NCI-H2107 (cell line): Measurements from ENCODE around the gene FKBP6.
"Not testable (repeated sequence)": the region's sequence is repeated elsewhere in the genome, so short reads cannot be mapped to it uniquely, and the experiment has no call there.

Experiments used
- DNase-seq: peaks from one replicate; lab custom pipeline; 2025; lab: John Stamatoyannopoulos, UW

The FKBP6 gene

DNA sequence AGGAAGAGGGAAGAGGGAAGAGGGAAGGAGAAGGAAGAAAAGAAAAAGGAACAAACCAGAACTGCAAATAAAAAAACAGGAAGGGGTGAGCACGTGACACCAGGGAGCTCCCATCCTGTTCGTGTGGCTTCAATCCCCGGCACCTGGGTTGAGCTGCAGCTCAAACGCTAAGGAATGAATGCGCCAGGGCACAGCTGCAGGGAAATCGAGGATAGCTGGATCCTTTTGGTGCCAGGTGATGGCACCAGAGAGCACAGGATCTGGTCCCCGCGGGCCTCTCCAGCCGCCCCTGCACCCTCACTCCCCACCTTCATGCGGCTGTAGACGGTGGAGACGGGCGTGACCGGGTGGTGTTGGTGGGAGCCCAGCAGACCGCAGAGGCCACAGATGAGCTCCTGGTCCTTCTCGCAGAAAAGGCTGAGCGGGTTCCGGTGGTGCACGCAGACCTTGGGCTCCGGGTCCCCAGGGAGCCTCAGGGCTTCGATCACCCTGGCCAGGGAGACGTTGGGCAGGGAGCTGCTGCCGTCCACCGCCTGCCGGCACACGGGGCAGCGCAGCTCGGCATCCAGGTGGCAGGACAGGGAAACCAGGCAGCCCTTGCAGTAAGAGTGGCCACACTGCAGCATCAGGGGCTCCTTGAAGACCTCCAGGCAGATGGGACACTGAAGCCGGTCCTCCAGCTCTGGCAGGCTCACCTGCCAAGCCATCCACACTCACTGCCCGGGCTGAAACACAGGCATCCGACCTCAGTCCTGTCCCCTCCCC, 3.7 kb upstream of the FKBP6 start:
- DNase-seq, result peak; percentile 82

DNA sequence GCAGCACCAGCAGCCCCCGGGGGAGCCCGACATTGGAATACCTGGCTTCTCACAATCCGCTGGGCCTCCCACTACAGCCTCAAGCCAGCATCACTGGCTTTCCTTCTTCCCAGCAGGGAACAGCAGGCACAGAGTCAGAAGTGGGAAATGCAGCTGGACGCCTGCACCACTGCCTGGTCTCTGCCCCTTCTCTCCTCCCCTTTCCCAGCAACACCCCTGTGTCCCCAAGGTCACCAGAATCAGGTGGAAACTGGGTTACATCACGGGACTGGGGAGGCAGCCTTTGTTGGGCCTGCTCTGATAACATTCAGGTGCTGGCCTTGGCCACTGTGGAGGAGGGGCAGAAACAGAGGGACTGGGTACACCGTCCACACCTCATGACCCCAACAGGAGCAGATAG, 2.5 kb upstream of the FKBP6 start:
- DNase-seq, result not testable (repeated sequence)

DNA sequence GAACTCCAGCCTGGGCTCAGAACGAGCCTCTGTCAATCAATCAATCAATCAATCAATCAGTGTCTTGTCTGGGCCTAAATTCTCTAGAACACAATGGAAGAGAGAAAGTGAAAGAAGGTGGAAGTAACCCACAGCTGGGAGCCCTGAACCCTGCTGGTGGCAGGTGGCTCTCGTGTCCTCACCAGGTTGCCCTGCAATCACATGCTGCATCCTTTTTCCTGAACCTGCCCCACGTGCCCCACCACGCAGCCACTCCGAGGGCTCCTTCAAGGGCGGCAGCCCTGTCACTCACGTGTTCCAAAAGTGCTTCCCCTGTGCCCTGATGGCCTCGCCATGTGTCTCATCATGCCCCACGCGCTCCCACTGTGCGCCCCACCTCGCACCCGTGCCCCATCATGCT, 512 bp upstream of the FKBP6 start:
- DNase-seq, result not testable (repeated sequence)

DNA sequence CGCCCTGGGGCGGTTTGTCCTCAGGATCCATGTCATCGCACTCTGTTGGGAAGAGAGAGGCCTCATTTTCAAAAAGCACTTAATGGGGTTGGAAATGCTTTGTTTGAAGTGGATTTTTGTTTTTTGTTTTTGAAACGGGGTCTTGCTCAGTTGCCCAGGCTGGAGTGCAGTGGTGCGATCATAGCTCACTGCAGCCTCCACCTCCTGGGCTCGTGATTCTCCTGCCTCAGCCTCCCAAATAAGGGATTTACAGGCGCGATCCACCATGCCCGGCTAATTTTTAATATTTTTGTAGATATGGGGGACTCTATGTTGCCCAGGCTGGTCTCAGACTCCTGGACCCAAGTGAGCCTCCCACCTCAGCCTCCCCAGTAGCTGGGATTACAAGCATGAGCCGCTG, 735 bp downstream of the FKBP6 start:
- no peak for DNase-seq

- DNase-seq, result no peak
Measured at GRCh38 chr7:73329861-73330581, 2.1 kb downstream of the FKBP6 start.

DNA sequence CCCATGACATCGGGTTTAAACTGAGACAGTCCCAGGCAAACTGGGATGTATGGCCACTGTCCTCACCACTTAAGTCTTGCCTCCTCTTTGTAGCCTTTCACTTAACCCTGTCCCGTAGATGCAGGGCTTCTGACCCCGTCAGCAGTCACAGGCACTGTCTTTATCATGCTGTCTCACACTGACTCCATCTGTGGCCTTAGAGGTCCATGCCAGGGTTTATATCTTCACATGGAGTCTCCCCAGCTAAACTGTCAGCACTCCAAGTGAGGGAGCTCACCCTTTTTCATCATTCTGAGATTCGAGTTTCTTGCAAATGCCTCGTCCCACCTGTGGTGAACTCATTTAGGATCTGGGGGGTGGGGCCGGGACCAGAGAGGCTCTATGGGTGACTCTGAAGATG, 2.8 kb downstream of the FKBP6 start:
- DNase-seq, result no peak

- DNase-seq, result no peak
Measured at GRCh38 chr7:73332447-73332846, 4.5 kb downstream of the FKBP6 start.

DNA sequence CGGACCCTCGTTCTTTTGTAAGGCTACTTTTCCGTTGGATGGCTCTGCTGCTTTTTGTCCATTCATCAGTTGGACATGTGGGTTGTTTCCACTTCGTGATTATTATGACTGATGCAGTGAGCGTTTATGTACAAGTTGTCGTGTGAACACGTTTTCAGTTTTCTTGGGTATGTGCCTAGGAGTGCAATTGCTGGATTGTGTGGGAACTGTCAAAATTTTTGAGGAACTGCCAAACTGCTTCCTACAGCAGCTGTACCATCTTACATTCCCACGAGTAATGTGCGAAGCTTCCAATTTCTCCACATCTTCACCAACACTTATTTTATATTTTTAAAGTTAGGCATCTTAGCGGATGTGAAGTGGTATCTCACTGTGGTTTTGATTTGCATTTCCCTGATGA, 10.4 kb downstream of the FKBP6 start:
- DNase-seq, result no peak

DNA sequence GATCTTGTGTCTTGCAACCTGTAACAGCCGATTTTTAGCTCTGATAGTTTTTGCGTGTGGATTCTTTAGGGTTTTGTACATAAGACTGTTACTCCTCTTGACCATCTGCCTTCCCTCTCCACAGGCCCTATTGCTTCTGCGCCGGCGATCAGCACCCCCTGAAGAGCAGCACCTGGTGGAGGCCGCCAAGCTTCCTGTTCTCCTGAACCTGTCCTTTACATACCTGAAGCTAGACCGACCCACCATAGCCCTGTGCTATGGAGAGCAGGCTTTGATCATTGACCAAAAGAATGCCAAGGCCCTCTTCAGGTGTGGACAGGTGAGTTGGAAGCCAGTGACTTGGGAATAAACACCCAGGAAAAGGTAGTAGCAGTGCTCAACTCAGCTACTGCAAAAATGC, 12.6 kb downstream of the FKBP6 start:
- DNase-seq, result no peak

- DNase-seq, result no peak
Measured at GRCh38 chr7:73341877-73342276, 13.9 kb downstream of the FKBP6 start.

DNA sequence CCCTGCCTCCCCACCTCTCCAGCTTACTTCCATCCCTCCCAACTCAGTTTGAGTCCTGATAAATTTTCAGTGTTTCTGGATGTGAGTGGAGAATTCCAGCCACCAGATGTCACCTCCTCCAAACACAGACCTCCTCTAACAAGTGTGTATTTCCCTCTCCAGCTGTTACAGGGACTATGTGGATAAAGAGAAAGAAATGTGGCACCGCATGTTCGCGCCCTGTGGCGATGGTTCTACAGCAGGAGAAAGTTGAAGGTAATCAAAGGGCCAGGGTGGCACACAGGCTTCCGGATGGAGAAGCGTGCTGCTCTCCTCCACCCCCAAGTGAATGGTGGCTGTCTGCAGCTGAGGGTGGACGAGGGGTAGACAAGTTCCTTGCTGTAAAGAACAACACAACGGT, 14.7 kb downstream of the FKBP6 start:
- peak; percentile 48 for DNase-seq

GRCh38 chr7:73343671-73344380, 15.9 kb downstream of the FKBP6 start:
- DNase-seq, result no peak

DNA sequence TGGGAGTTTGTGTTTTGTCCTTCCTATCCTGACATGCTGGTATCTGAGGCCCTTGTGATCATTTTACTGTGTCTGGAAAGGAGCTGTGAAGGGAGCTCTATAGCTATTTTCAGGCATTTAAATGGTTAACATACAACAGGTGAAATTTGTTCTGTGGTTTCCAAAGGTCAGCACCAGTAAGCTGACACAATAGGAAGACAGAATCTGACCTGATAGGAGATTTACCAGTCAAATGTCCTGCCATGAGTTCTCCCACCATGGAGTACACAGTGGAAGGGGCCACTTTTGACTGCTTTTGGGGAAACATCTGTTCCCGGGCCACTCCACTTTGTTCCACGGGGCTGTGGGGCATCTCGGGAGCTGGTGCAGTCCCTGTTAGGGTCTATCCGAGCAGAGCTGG, 17.6 kb downstream of the FKBP6 start:
- no peak for DNase-seq

- no peak for DNase-seq
Measured at GRCh38 chr7:73345951-73346350, 18.0 kb downstream of the FKBP6 start.

- no peak for DNase-seq
Measured at GRCh38 chr7:73349763-73350162, 21.8 kb downstream of the FKBP6 start.

- no peak for DNase-seq
Measured at GRCh38 chr7:73350306-73351068, 22.5 kb downstream of the FKBP6 start.

DNA sequence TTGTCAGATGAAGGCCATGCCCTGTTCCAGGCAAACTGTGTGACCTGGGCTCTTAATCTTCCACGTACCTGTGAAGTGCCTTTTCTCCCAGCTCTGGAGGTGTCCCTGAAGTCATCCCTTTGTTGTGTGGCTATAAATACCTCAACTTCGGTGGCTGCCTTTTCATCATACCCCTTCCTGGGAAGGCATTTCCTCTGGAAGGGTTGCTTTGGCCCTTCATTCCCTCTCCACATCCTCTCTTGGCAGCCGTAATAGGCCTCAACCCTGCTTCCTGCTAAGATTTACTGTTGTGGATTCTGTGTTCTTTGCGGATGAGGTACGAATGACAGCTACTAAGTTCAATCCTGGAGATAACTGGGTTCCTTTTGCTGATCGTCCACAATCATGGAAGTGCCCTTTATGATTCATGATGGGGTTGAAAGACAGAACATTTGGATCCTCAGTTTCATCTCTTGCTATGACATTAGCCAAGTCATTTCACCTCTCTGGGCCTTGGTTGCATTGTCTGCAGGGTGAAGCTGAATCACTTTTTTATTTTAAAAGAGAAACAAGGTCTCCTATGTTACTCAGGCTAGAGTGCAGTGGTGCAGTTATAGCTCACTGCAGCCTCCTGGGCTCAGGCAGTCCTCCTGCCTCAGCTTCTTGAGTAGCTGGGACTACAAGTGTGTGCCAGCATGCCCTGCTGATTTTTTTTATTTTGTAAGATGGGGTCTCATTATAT, 23.6 kb downstream of the FKBP6 start:
- DNase-seq, result no peak

- DNase-seq, result no peak
Measured at GRCh38 chr7:73352784-73353183, 24.8 kb downstream of the FKBP6 start.

- no peak for DNase-seq
Measured at GRCh38 chr7:73353243-73353642, 25.3 kb downstream of the FKBP6 start.

DNA sequence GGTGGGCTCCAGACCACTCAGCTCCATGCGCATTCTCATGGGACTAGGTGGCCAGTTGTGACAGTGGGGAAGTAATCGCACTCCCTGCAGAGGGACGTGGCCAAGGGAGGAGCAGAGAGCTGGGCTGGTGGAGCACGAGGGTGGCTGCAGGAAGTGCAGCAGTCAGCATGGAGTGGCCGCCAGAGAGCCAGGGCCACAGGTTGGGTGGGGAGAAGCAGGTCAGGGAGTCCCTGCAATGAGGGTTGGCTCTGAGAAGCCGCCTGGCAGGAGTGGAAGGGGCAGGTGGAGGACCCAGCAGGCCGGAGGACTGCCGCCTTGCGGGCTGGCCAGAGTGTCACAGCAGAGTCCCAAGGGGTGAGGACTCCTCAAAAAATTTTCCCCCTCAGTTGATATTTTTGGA, 26.2 kb downstream of the FKBP6 start:
- DNase-seq, result no peak

- DNase-seq, result no peak
Measured at GRCh38 chr7:73354821-73355220, 26.9 kb downstream of the FKBP6 start.

DNA sequence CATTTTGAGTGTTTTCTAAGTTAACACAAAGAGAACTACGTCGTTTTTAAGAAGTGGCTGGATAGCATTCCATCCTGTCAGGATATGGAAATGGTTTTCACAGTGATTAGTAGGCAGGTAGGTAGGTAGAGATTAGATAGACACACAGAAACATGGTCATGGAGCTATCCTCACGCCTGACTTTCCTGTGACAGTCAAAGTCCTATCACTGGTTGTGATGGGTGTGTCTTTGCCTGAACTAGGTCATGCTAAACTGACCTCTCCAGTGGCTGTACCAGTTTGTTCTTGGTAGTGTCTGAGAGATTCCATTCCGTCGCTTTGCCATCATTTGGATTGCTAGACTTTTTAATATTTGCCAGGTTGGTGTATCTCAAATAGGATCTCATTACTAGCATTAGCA, 28.2 kb downstream of the FKBP6 start:
- no peak for DNase-seq
